GM18508 (cell line): Measurements from ENCODE around the gene SPRED2.

ENCODE experiments used
- ATAC-seq: cut with Tn5 transposase; IDR thresholded peaks from one replicate; pipeline ENCODE4 v1.9.1; 2021; ENCODE audit warnings: moderate number of reproducible peaks; ENCODE audit not compliant: insufficient read depth, unreplicated experiment

Gene SPRED2

GRCh38 chr2:65432227-65433190 is at the start of gene SPRED2:
SPRED2 (minus strand) TSS chr2:65432599; CDS start chr2:65431987, 612 bp downstream.
- no peak for ATAC-seq

GRCh38 chr2:65481961-65482360 is 49.6 kb upstream of the SPRED2 start:
- no peak for ATAC-seq

- ATAC-seq = no peak
Measured at GRCh38 chr2:65479524-65479923, 47.1 kb upstream of the SPRED2 start.

- no peak for ATAC-seq
Measured at GRCh38 chr2:65478498-65479135, 46.2 kb upstream of the SPRED2 start.

- ATAC-seq = no peak
Measured at GRCh38 chr2:65477590-65477989, 45.2 kb upstream of the SPRED2 start.

GRCh38 chr2:65476778-65477177 is 44.4 kb upstream of the SPRED2 start:
- no peak for ATAC-seq

- ATAC-seq = no peak
Measured at GRCh38 chr2:65475000-65475399, 42.6 kb upstream of the SPRED2 start.

- ATAC-seq = no peak
Measured at GRCh38 chr2:65473045-65473444, 40.6 kb upstream of the SPRED2 start.

GRCh38 chr2:65471409-65471808 is 39.0 kb upstream of the SPRED2 start:
- no peak for ATAC-seq

- ATAC-seq = no peak
Measured at GRCh38 chr2:65466551-65466950, 34.2 kb upstream of the SPRED2 start.

GRCh38 chr2:65465857-65466256 is 33.5 kb upstream of the SPRED2 start:
- no peak for ATAC-seq

GRCh38 chr2:65465124-65465523 is 32.7 kb upstream of the SPRED2 start:
- no peak for ATAC-seq

- ATAC-seq = no peak
Measured at GRCh38 chr2:65464604-65465003, 32.2 kb upstream of the SPRED2 start.

- ATAC-seq = no peak
Measured at GRCh38 chr2:65458999-65459398, 26.6 kb upstream of the SPRED2 start.

- ATAC-seq = no peak
Measured at GRCh38 chr2:65456886-65457285, 24.5 kb upstream of the SPRED2 start.

GRCh38 chr2:65456064-65456463 is 23.7 kb upstream of the SPRED2 start:
- no peak for ATAC-seq

- no peak for ATAC-seq
Measured at GRCh38 chr2:65453916-65454315, 21.5 kb upstream of the SPRED2 start.

- ATAC-seq = no peak
Measured at GRCh38 chr2:65452150-65452895, 19.9 kb upstream of the SPRED2 start.

- ATAC-seq = no peak
Measured at GRCh38 chr2:65450810-65451209, 18.4 kb upstream of the SPRED2 start.

- no peak for ATAC-seq
Measured at GRCh38 chr2:65450393-65450792, 18.0 kb upstream of the SPRED2 start.
